ENCODE measurements around the gene PERCC1.

PERCC1 gene

GRCh38 chr16:1412847-1413246, 18.0 kb upstream of the PERCC1 start:
- no peak for DNase-seq (ENCODE audit: low read depth, low spot score)

GRCh38 chr16:1413684-1414531, 17.0 kb upstream of the PERCC1 start:
- DNase-seq (ENCODE audit: low read depth, low spot score), result no peak

GRCh38 chr16:1414532-1415260, 16.2 kb upstream of the PERCC1 start, which contains the start of gene UNKL:
Gene UNKL, minus strand, starts transcription at chr16:1414704. Its CDS starts 13 bp downstream, at chr16:1414691.
- peak; percentile 13 for DNase-seq (ENCODE audit: low read depth, low spot score)

GRCh38 chr16:1416521-1416941, 14.3 kb upstream of the PERCC1 start:
- DNase-seq (ENCODE audit: low read depth, low spot score), result no peak

GRCh38 chr16:1420111-1420539, 10.8 kb upstream of the PERCC1 start:
- DNase-seq (ENCODE audit: low read depth, low spot score), result no peak

GRCh38 chr16:1422076-1422475, 8.8 kb upstream of the PERCC1 start:
- no peak for DNase-seq (ENCODE audit: low read depth, low spot score)

GRCh38 chr16:1424028-1424427, 6.8 kb upstream of the PERCC1 start:
- no peak for DNase-seq (ENCODE audit: low read depth, low spot score)

- DNase-seq (ENCODE audit: low read depth, low spot score), result no peak
Observed at GRCh38 chr16:1425616-1426370, 5.1 kb upstream of the PERCC1 start.

- no peak for DNase-seq (ENCODE audit: low read depth, low spot score)
Observed at GRCh38 chr16:1426734-1427471, 4.0 kb upstream of the PERCC1 start.

- DNase-seq (ENCODE audit: low read depth, low spot score), result no peak
Observed at GRCh38 chr16:1427473-1428461, 3.1 kb upstream of the PERCC1 start.

GRCh38 chr16:1428511-1428910, 2.4 kb upstream of the PERCC1 start:
- no peak for DNase-seq (ENCODE audit: low read depth, low spot score)

- no peak for DNase-seq (ENCODE audit: low read depth, low spot score)
Observed at GRCh38 chr16:1429012-1429411, 1.9 kb upstream of the PERCC1 start.

- no peak for DNase-seq (ENCODE audit: low read depth, low spot score)
Observed at GRCh38 chr16:1429631-1430030, 1.2 kb upstream of the PERCC1 start.

- no peak for DNase-seq (ENCODE audit: low read depth, low spot score)
Observed at GRCh38 chr16:1430214-1430758, 592 bp upstream of the PERCC1 start.

GRCh38 chr16:1431497-1432270, 806 bp downstream of the PERCC1 start:
- no peak for DNase-seq (ENCODE audit: low read depth, low spot score)

GRCh38 chr16:1432388-1433262, 1.7 kb downstream of the PERCC1 start:
- DNase-seq (ENCODE audit: low read depth, low spot score), result no peak

GRCh38 chr16:1433263-1433560, 2.3 kb downstream of the PERCC1 start:
- DNase-seq (ENCODE audit: low read depth, low spot score), result no peak

- no peak for DNase-seq (ENCODE audit: low read depth, low spot score)
Observed at GRCh38 chr16:1433756-1434155, 2.9 kb downstream of the PERCC1 start.
